Upper lobe of left lung (tissue), 6 donors: Measurements from ENCODE around the gene TTC23. TPM values are rescaled to one million over a fixed set of nuclear protein-coding genes. Genes with fewer than 3 reads are reported as not detected.

Experiments
- ATAC-seq, 2 donors: fragments of 200-7000 bp; cut with Tn5 transposase; one replicate each; pipeline ENCODE4 v1.9.1; 2022; ENCODE audit warnings: mild to moderate bottlenecking in 2 of 2, moderate library complexity in 2 of 2; ENCODE audit not compliant: low FRiP score in 2 of 2
- DNase-seq, 2 donors: peaks; one replicate each; pipeline ENCODE4 v3.0.0-alpha.2; 2019 to 2020
- H3K27ac ChIP-seq, 4 donors: fragments of 200-600 bp; sonication (generic); one replicate each; pipeline ENCODE4 v1.5.1; 2016 to 2019
- H3K27me3 ChIP-seq, 4 donors: fragments of 200-600 bp; sonication (generic); one replicate each; pipeline ENCODE4 v1.5.1; 2017 to 2019
- H3K36me3 ChIP-seq, 4 donors: fragments of 200-600 bp; sonication (generic); one replicate each; pipeline ENCODE4 v1.5.1; 2016 to 2019
- H3K4me1 ChIP-seq, 4 donors: fragments of 200-600 bp; sonication (generic); one replicate each; pipeline ENCODE4 v1.5.1; 2018 to 2019
- H3K4me3 ChIP-seq, 4 donors: fragments of 200-600 bp; sonication (generic); one replicate each; pipeline ENCODE4 v1.5.1; 2017 to 2019; ENCODE audit warnings: mild to moderate bottlenecking in 2 of 4, moderate library complexity in 1 of 4
- H3K9me3 ChIP-seq, 4 donors: fragments of 200-600 bp; sonication (generic); one replicate each; pipeline ENCODE4 v1.5.1; 2018 to 2019
- EP300 ChIP-seq, 4 donors: sonication (generic); formaldehyde crosslinking; IDR thresholded peaks; one replicate each; pipeline ENCODE4 v1.5.1; 2017; ENCODE audit warnings: antibody characterized with exemption in 4 of 4, control low read depth in 2 of 4
- POLR2A ChIP-seq, 4 donors: fragments of 450-650 bp; IDR thresholded peaks; one replicate each; pipeline ENCODE4 v1.5.1; 2016 to 2017; ENCODE audit warnings: antibody characterized with exemption in 4 of 4, mild to moderate bottlenecking in 2 of 4
- POLR2AphosphoS5 ChIP-seq, 2 donors: sonication (generic); formaldehyde crosslinking; IDR thresholded peaks; one replicate each; pipeline ENCODE4 v1.5.1; 2017; ENCODE audit warnings: antibody characterized with exemption in 2 of 2
- WGBS, 2 donors: methylation state at CpG; one replicate each; pipeline ENCODE4 v1.1.5; 2017 to 2018; 5-methylcytosine and 5-hydroxymethylcytosine counted together
- total RNA-seq, 6 donors: library from RNA; depleted of rRNA in 4 of 6; stranded (reverse); fragments of >200 nt in 4 of 6; gene quantifications; one replicate each; pipeline versions ENCODE4 v1.1.0 to v1.2.1, GENCODE V29; 2016 to 2021
- TF ChIP-seq, protein P1 (sequence below), 6 experiments: fragments of 450-650 bp in 4 of 6; fragments of 200-600 bp in 2 of 6; sonication (generic) in 2 of 6; IDR thresholded peaks; one replicate each; pipeline ENCODE4 v1.5.1; 2016 to 2019; ENCODE audit warnings: antibody characterized with exemption in 6 of 6
- donor health status: DM: no; HTN: no; CAD: no; lungs with moderate emphysema.
- donor health status: DM: no; HTN: yes; CAD: no; lungs with severe emphysema.

The TTC23 gene
- total RNA-seq, 6 donors from 2014 or later, result 6.2 to 28.0 (median 15.3) TPM

DNA sequence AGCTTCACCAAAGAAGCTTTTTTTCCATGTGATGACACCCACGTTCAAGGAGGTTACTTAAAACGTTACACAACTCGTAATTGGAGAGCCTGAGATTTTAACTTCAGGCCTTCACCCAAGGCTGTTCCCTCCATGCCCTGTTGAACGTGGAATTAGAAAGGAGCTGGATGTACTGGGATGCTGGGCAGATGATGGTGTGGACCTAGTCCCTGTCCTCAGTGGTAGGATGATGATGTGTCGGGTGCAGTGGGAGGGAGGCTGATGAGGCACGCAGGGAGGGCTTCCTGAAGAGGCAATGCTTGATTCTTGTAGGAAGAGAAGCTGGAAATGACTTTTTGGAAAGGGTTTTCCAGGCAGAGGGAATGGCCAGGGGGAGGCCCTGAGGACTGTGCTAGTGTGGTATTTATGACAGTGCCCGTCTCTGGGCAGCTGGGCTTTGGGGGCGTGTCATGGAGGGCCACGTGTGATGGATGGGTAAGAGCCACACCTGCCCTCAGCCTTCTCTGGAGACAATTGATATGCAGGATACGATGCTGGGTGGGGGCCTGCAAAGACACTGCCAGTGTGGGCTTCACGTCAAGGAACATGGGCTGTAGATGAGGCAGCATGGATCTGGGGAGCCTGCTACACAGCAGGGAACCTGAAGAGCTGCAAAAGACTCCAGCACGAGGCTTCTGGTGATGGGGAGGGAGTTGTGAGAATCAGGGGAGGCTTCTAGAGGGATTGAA, 129.2 kb downstream of the TTC23 start:
- peaks cover 13 to 25% (median 16%) of the 10 kb centered on the region in 4 donors for H3K4me1 ChIP-seq
- no peaks in the 10 kb centered on the region for H3K9me3 ChIP-seq
- H3K27ac ChIP-seq, result no peak overlapping the region
- H3K36me3 ChIP-seq, result peaks cover 0 to 7% (median 0%) of the 10 kb centered on the region in 4 donors
- H3K27me3 ChIP-seq, result no peaks in the 10 kb centered on the region
- TF ChIP-seq, protein P1, sequence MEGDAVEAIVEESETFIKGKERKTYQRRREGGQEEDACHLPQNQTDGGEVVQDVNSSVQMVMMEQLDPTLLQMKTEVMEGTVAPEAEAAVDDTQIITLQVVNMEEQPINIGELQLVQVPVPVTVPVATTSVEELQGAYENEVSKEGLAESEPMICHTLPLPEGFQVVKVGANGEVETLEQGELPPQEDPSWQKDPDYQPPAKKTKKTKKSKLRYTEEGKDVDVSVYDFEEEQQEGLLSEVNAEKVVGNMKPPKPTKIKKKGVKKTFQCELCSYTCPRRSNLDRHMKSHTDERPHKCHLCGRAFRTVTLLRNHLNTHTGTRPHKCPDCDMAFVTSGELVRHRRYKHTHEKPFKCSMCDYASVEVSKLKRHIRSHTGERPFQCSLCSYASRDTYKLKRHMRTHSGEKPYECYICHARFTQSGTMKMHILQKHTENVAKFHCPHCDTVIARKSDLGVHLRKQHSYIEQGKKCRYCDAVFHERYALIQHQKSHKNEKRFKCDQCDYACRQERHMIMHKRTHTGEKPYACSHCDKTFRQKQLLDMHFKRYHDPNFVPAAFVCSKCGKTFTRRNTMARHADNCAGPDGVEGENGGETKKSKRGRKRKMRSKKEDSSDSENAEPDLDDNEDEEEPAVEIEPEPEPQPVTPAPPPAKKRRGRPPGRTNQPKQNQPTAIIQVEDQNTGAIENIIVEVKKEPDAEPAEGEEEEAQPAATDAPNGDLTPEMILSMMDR (IDR thresholded peaks at IDR 0.05), result no peak
- TF ChIP-seq POLR2AphosphoS5 (IDR thresholded peaks at IDR 0.05), result no peak
- no peak for TF ChIP-seq EP300 (IDR thresholded peaks at IDR 0.05)
- no peak for TF ChIP-seq POLR2A (IDR thresholded peaks at IDR 0.05)
- ATAC-seq (no peak), DNase-seq (no peak)
- H3K4me3 ChIP-seq, result no peak overlapping the region
- WGBS, 2 donors, result 85 to 91% methylated on average over 12 of the region's 12 CpGs

DNA sequence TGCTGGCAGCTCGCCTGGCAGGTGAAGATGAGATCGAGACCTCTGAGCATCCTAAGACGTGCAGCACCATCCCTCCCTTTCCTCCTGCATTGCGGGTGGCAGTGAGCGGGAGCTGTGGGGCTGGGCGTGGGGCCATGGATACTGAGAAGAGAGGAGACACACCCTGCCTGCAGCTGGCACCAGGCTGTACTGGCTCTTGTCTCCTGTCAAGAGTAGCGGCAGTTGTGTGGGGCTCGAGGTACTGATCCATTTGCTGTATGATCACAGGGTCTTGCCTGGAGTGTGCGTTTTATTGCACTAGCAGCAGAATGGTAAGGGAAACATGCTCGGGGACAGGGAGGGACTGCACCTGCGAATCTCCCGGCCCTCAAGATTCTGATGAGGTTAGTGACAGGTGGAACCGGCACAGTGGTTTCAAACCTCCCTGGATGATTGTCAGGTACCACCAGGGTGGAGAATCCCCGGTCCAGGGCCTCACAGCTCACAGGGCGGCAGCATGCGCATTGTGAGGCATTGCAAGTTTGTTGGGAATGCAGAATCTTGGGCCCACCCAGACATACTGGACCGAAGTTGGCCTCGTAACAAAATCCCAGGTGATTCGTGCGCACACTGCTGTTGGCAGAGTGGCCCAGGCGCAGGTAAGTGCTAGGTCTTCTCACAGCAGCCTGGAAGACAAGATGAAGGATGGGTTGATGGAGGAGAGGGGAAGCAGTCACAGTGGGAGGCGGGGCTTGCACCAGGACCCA, 130.4 kb downstream of the TTC23 start:
- DNase-seq, result no peak
- Histone ChIP-seq H3K27ac (no peak overlapping the region), H3K36me3 (peaks cover 0 to 9% (median 0%) of the 10 kb centered on the region in 4 donors), H3K27me3 (no peaks in the 10 kb centered on the region), H3K4me3 (no peak overlapping the region), H3K9me3 (no peaks in the 10 kb centered on the region), H3K4me1 (peaks cover 8 to 16% (median 9%) of the 10 kb centered on the region in 4 donors)
- ATAC-seq, result no peak
- TF ChIP-seq EP300 (IDR thresholded peaks at IDR 0.05), result no peak
- TF ChIP-seq POLR2AphosphoS5 (IDR thresholded peaks at IDR 0.05), result no peak
- no peak for TF ChIP-seq POLR2A (IDR thresholded peaks at IDR 0.05)
- TF ChIP-seq, protein P1 (IDR thresholded peaks at IDR 0.05), result no peak
- 92 to 95% methylated on average over 12 to 22 of the region's 22 CpGs for WGBS, 2 donors

DNA sequence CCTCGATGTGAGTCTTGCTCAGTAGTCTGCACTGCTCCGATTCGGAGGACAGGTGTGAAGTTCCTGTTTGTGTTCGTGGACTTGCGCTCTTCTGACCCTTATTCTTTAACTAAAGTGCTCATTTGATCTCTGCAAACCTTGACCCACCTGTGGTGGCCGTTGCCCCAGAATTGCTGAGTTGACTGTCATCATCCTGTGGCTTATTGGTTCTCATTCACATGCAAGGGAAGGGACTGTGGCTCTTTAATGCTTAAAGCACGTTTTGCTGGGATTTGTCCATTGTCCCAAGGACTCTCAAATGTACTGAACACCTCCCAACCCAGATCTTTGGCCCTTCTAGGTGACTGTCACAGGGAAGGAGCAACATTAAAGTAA, 131.1 kb downstream of the TTC23 start:
- no peak for ATAC-seq

DNA sequence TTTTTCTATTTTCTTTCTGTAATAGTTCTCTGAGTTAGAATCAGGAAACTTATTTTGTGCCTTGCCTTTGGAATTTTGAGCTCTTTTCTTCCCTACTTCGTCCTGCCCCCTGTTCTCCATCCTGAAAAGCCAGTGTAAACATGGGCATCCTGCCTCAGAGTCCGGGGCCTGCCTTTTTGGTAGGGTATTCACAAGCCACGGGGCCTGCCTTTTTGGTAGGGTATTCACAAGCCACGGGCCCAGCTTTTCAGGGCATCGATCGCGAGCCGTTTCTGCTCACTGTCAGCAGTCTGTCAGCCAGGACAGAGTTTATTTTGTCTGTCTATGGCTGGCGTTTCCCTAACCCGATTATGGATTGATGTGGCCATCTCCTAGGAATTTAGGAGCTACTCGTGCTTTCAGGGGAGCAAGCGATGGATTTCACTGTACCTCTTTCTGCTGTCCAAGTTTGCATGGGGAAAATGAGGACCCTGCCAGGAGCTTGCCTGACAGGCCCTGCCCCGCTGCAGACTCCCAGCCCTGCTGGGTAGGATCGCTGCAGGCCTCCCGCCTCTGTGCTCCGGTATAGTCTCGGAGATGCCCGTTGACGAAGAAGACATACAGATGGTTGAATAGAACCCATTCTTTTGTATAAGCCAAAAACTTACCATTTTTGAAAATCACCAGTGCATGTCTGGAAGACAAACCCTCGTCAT, 131.7 kb downstream of the TTC23 start:
- ATAC-seq (no peak), DNase-seq (no peak)
- TF ChIP-seq, protein P1 (IDR thresholded peaks at IDR 0.05), result no peak
- TF ChIP-seq POLR2A (IDR thresholded peaks at IDR 0.05) (no peak), EP300 (IDR thresholded peaks at IDR 0.05) (no peak), POLR2AphosphoS5 (IDR thresholded peaks at IDR 0.05) (no peak)
- WGBS, 2 donors, result 85 to 87% methylated on average over 17 to 20 of the region's 20 CpGs
- no peaks in the 10 kb centered on the region for H3K9me3 ChIP-seq
- H3K4me3 ChIP-seq, result no peak overlapping the region
- H3K27me3 ChIP-seq, result no peaks in the 10 kb centered on the region
- peaks cover 0 to 14% (median 0%) of the 10 kb centered on the region in 4 donors for H3K36me3 ChIP-seq
- peaks cover 0 to 4% (median 0%) of the 10 kb centered on the region in 4 donors for H3K4me1 ChIP-seq
- H3K27ac ChIP-seq, result no peak overlapping the region

More for the DNA sequence above, 131.1 kb downstream of the TTC23 start:
- Histone ChIP-seq H3K27me3 (no peaks in the 10 kb centered on the region), H3K9me3 (no peaks in the 10 kb centered on the region), H3K4me1 (peaks cover under 1 to 9% (median 2%) of the 10 kb centered on the region in 4 donors), H3K36me3 (peaks cover 0 to 14% (median 0%) of the 10 kb centered on the region in 4 donors), H3K27ac (no peak overlapping the region), H3K4me3 (no peak overlapping the region)
- TF ChIP-seq EP300 (IDR thresholded peaks at IDR 0.05) (no peak), POLR2AphosphoS5 (IDR thresholded peaks at IDR 0.05) (no peak), POLR2A (IDR thresholded peaks at IDR 0.05) (no peak)
- TF ChIP-seq, protein P1 (IDR thresholded peaks at IDR 0.05), result no peak
- DNase-seq, result no peak
- 88 to 92% methylated on average over 7 of the region's 7 CpGs for whole genome bisulfite sequencing, 2 donors
